Liver (tissue), 9 donors: Measurements from ENCODE around the gene HCN2. TPM values are rescaled to one million over a fixed set of nuclear protein-coding genes. Genes with fewer than 3 reads are reported as not detected.

ENCODE experiments used
- DNase-seq: peaks from one replicate; pipeline ENCODE4 v3.0.0-alpha.2; 2017; ENCODE audit warnings: low spot score
- H3K27ac ChIP-seq, 2 donors: one replicate each; pipeline ENCODE4 v1.7.0; 2013; ENCODE audit warnings: inconsistent platforms in 2 of 2, low read length in 2 of 2, control low read depth in 1 of 2, low read depth in 1 of 2, mild to moderate bottlenecking in 1 of 2
- H3K27me3 ChIP-seq, 4 donors: one replicate each; pipeline versions ENCODE4 v1.6.1 to v1.7.0; 2013; ENCODE audit warnings: low read length in 3 of 4, inconsistent platforms in 1 of 4, mild to moderate bottlenecking in 1 of 4, moderate library complexity in 1 of 4; ENCODE audit not compliant: control insufficient read depth in 4 of 4, insufficient read depth in 4 of 4
- H3K36me3 ChIP-seq, 4 donors: one replicate each; pipeline versions ENCODE4 v1.6.1 to v1.7.0; 2013; ENCODE audit warnings: low read length in 3 of 4, mild to moderate bottlenecking in 3 of 4, low read depth in 1 of 4, moderate library complexity in 1 of 4; ENCODE audit not compliant: control insufficient read depth in 4 of 4, insufficient read depth in 3 of 4
- H3K4me1 ChIP-seq, 4 donors: one replicate each; pipeline versions ENCODE4 v1.6.1 to v1.7.0; 2013; ENCODE audit warnings: low read length in 3 of 4, mild to moderate bottlenecking in 3 of 4, moderate library complexity in 1 of 4; ENCODE audit not compliant: control insufficient read depth in 4 of 4, insufficient read depth in 4 of 4
- H3K4me3 ChIP-seq, 3 donors: one replicate each; pipeline versions ENCODE4 v1.6.1 to v1.7.0; 2013; ENCODE audit warnings: low read length in 3 of 3, control low read depth in 1 of 3, low read depth in 1 of 3, mild to moderate bottlenecking in 1 of 3
- H3K9ac ChIP-seq, 2 donors: one replicate each; pipeline ENCODE4 v1.7.0; 2013; ENCODE audit warnings: low read length in 2 of 2, mild to moderate bottlenecking in 2 of 2, moderate library complexity in 2 of 2, control low read depth in 1 of 2, low read depth in 1 of 2
- H3K9me3 ChIP-seq, 4 donors: one replicate each; pipeline versions ENCODE4 v1.6.1 to v1.7.0; 2013; ENCODE audit warnings: low read length in 3 of 4; ENCODE audit not compliant: control insufficient read depth in 4 of 4
- EGR1 ChIP-seq, 2 donors: IDR thresholded peaks; 2 replicates each; pipeline ENCODE4 v1.6.1; 2016 to 2018; ENCODE audit warnings: antibody characterized with exemption in 2 of 2, low read depth in 2 of 2
- FOXA1 ChIP-seq: IDR thresholded peaks from 2 replicates; pipeline ENCODE4 v1.6.1; 2016; ENCODE audit warnings: antibody characterized with exemption
- FOXA2 ChIP-seq: IDR thresholded peaks from 2 replicates; pipeline ENCODE4 v1.6.1; 2016; ENCODE audit warnings: antibody characterized with exemption
- GABPA ChIP-seq, 2 donors: IDR thresholded peaks in 1 of 2; conservative IDR thresholded peaks in 1 of 2; 2 replicates each; pipeline ENCODE4 v1.6.1; 2016; ENCODE audit warnings: antibody characterized with exemption in 2 of 2, mild to moderate bottlenecking in 1 of 2, moderate library complexity in 1 of 2
- HNF4A ChIP-seq, 2 donors: conservative IDR thresholded peaks; 2 replicates each; pipeline ENCODE4 v1.6.1; 2016; ENCODE audit warnings: antibody characterized with exemption in 2 of 2, mild to moderate bottlenecking in 2 of 2
- HNF4G ChIP-seq: IDR thresholded peaks from 2 replicates; pipeline ENCODE4 v1.6.1; 2016; ENCODE audit warnings: antibody characterized with exemption
- JUND ChIP-seq, 2 donors: IDR thresholded peaks; 2 replicates each; pipeline ENCODE4 v1.6.1; 2016; ENCODE audit warnings: antibody characterized with exemption in 2 of 2
- NR2F2 ChIP-seq: IDR thresholded peaks from 2 replicates; pipeline ENCODE4 v1.6.1; 2016; ENCODE audit warnings: antibody characterized with exemption
- RAD21 ChIP-seq, 2 donors: IDR thresholded peaks; 2 replicates each; pipeline ENCODE4 v1.6.1; 2016; ENCODE audit warnings: antibody characterized with exemption in 2 of 2, mild to moderate bottlenecking in 2 of 2
- RXRA ChIP-seq, 2 donors: IDR thresholded peaks; 2 replicates each; pipeline ENCODE4 v1.6.1; 2017 to 2018; ENCODE audit warnings: antibody characterized with exemption in 2 of 2, mild to moderate bottlenecking in 1 of 2
- SP1 ChIP-seq: IDR thresholded peaks from 2 replicates; pipeline ENCODE4 v1.6.1; 2018; ENCODE audit warnings: antibody characterized with exemption, mild to moderate bottlenecking
- TAF1 ChIP-seq: conservative IDR thresholded peaks from 2 replicates; pipeline ENCODE4 v1.6.1; 2016; ENCODE audit warnings: antibody characterized with exemption, mild to moderate bottlenecking
- YY1 ChIP-seq: IDR thresholded peaks from 2 replicates; pipeline ENCODE4 v1.6.1; 2016; ENCODE audit warnings: antibody characterized with exemption, mild to moderate bottlenecking
- WGBS: extraction: QIAGEN DNeasy Blood & Tissue Kit; methylation state at CpG from one replicate; pipeline ENCODE4 v1.1.7; 2013; 5-methylcytosine and 5-hydroxymethylcytosine counted together
- polyA plus RNA-seq, 2 donors: library from polyadenylated mRNA; stranded (reverse) in 1 of 2; unstranded in 1 of 2; fragments of 200-250 nt in 1 of 2; fragments of >200 nt in 1 of 2; fragmentation: Nextera tagmentation in 1 of 2; extraction: Ambion mirVana in 1 of 2; gene quantifications; one replicate each; pipeline versions ENCODE4 v1.2.1 to v1.2.3, GENCODE V29; 2013 to 2015
- total RNA-seq, 2 donors: library from RNA; depleted of rRNA; stranded (reverse); fragments of >200 nt; gene quantifications; one replicate each; pipeline ENCODE4 v1.2.3, GENCODE V29; 2014
- TF ChIP-seq, protein P1 (sequence below): IDR thresholded peaks from 2 replicates; pipeline ENCODE4 v1.6.1; 2016; ENCODE audit warnings: antibody characterized with exemption, mild to moderate bottlenecking
- TF ChIP-seq, protein P2 (sequence below): IDR thresholded peaks from 2 replicates; pipeline ENCODE4 v1.6.1; 2016; ENCODE audit warnings: antibody characterized with exemption
- TF ChIP-seq, protein P3 (sequence below): fragments of 150-350 bp; IDR thresholded peaks from 2 replicates; pipeline ENCODE4 v1.5.1; 2017; ENCODE audit warnings: improper control_type of control experiment, low read depth, low read length; ENCODE audit not compliant: missing input control
- TF ChIP-seq, protein P4 (sequence below): IDR thresholded peaks from 2 replicates; pipeline ENCODE4 v1.6.1; 2016; ENCODE audit warnings: antibody characterized with exemption
- TF ChIP-seq, protein P5 (sequence below): IDR thresholded peaks from 2 replicates; pipeline ENCODE4 v1.6.1; 2016; ENCODE audit warnings: antibody characterized with exemption
- donor health status: healthy.
- donor health status: healthy.
- donor health status: healthy.
- donor health status: healthy.
- donor health status: healthy.

The HCN2 gene
- total and polyA plus RNA-seq, 4 donors, result 0.05 to 0.17 (median 0.13) TPM; not detected in 1

DNA sequence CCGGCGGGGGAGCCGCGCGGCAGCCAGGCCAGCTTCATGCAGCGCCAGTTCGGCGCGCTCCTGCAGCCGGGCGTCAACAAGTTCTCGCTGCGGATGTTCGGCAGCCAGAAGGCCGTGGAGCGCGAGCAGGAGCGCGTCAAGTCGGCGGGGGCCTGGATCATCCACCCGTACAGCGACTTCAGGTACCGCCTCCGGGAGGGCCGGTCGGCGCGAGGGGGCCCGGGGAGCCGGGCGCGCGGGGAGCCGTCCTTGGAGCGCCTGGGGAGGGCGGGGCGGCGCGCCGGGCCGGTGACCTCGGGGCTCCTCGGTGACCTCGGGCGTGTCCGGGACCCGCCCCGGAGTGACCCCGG lies 690 bp downstream of the HCN2 start:
- H3K4me3 ChIP-seq, result peak overlapping the region in 1 of 3 donors; percentile 46
- H3K4me1 ChIP-seq, result peaks cover 0 to 7% (median 2%) of the 10 kb centered on the region in 4 donors
- no peaks in the 10 kb centered on the region for H3K9me3 ChIP-seq
- 3% methylated on average over 50 of the region's 50 CpGs for WGBS
- peaks cover 0 to 15% (median 2%) of the 10 kb centered on the region in 4 donors for H3K27me3 ChIP-seq
- H3K36me3 ChIP-seq, result no peaks in the 10 kb centered on the region
- no peak for DNase-seq
- H3K9ac ChIP-seq, result no peak overlapping the region
- no peak overlapping the region for H3K27ac ChIP-seq
- TF ChIP-seq RAD21 (IDR thresholded peaks at IDR 0.05) (no peak), NR2F2 (no peak), YY1 (no peak), SP1 (no peak), FOXA1 (no peak), FOXA2 (no peak), GABPA (IDR thresholded peaks at IDR 0.05 in 1 of 2, conservative IDR thresholded peaks at IDR 0.05 in 1 of 2) (no peak), TAF1 (no peak), HNF4G (no peak), JUND (IDR thresholded peaks at IDR 0.05) (no peak), RXRA (IDR thresholded peaks at IDR 0.05) (no peak), HNF4A (conservative IDR thresholded peaks at IDR 0.05) (no peak)
- TF ChIP-seq, protein P1, sequence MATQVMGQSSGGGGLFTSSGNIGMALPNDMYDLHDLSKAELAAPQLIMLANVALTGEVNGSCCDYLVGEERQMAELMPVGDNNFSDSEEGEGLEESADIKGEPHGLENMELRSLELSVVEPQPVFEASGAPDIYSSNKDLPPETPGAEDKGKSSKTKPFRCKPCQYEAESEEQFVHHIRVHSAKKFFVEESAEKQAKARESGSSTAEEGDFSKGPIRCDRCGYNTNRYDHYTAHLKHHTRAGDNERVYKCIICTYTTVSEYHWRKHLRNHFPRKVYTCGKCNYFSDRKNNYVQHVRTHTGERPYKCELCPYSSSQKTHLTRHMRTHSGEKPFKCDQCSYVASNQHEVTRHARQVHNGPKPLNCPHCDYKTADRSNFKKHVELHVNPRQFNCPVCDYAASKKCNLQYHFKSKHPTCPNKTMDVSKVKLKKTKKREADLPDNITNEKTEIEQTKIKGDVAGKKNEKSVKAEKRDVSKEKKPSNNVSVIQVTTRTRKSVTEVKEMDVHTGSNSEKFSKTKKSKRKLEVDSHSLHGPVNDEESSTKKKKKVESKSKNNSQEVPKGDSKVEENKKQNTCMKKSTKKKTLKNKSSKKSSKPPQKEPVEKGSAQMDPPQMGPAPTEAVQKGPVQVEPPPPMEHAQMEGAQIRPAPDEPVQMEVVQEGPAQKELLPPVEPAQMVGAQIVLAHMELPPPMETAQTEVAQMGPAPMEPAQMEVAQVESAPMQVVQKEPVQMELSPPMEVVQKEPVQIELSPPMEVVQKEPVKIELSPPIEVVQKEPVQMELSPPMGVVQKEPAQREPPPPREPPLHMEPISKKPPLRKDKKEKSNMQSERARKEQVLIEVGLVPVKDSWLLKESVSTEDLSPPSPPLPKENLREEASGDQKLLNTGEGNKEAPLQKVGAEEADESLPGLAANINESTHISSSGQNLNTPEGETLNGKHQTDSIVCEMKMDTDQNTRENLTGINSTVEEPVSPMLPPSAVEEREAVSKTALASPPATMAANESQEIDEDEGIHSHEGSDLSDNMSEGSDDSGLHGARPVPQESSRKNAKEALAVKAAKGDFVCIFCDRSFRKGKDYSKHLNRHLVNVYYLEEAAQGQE, result no peak
- TF ChIP-seq, protein P2, sequence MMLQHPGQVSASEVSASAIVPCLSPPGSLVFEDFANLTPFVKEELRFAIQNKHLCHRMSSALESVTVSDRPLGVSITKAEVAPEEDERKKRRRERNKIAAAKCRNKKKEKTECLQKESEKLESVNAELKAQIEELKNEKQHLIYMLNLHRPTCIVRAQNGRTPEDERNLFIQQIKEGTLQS, result no peak
- TF ChIP-seq, protein P3, sequence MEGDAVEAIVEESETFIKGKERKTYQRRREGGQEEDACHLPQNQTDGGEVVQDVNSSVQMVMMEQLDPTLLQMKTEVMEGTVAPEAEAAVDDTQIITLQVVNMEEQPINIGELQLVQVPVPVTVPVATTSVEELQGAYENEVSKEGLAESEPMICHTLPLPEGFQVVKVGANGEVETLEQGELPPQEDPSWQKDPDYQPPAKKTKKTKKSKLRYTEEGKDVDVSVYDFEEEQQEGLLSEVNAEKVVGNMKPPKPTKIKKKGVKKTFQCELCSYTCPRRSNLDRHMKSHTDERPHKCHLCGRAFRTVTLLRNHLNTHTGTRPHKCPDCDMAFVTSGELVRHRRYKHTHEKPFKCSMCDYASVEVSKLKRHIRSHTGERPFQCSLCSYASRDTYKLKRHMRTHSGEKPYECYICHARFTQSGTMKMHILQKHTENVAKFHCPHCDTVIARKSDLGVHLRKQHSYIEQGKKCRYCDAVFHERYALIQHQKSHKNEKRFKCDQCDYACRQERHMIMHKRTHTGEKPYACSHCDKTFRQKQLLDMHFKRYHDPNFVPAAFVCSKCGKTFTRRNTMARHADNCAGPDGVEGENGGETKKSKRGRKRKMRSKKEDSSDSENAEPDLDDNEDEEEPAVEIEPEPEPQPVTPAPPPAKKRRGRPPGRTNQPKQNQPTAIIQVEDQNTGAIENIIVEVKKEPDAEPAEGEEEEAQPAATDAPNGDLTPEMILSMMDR, result no peak
- TF ChIP-seq, protein P4, sequence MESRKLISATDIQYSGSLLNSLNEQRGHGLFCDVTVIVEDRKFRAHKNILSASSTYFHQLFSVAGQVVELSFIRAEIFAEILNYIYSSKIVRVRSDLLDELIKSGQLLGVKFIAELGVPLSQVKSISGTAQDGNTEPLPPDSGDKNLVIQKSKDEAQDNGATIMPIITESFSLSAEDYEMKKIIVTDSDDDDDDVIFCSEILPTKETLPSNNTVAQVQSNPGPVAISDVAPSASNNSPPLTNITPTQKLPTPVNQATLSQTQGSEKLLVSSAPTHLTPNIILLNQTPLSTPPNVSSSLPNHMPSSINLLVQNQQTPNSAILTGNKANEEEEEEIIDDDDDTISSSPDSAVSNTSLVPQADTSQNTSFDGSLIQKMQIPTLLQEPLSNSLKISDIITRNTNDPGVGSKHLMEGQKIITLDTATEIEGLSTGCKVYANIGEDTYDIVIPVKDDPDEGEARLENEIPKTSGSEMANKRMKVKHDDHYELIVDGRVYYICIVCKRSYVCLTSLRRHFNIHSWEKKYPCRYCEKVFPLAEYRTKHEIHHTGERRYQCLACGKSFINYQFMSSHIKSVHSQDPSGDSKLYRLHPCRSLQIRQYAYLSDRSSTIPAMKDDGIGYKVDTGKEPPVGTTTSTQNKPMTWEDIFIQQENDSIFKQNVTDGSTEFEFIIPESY, result no peak
- TF ChIP-seq, protein P5, sequence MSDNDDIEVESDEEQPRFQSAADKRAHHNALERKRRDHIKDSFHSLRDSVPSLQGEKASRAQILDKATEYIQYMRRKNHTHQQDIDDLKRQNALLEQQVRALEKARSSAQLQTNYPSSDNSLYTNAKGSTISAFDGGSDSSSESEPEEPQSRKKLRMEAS, result no peak

DNA sequence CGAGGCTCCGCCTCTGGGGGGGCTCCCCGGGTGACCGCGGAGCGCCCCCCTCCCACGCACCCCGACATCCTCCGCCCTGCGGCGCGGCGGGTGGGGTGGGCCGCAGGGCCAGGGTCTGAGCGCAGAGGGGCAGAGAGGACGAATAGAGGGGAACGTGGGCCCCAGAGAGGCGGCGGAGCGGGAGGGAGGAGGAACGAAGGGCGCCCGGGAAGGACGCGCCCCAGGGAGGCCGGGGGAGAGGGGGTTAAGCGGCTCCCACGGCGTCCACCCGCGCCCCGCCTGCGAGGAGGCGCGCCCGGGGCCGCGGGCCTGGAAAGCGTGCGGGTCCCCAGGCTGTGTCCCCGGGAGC lies 1.0 kb downstream of the HCN2 start:
- DNase-seq, result no peak
- TF ChIP-seq FOXA2 (no peak), NR2F2 (no peak), EGR1 (IDR thresholded peaks at IDR 0.05; ENCODE audit: low read depth in 2 of 2) (no peak), RXRA (IDR thresholded peaks at IDR 0.05) (no peak)
- TF ChIP-seq, protein P5, result no peak
- 11% methylated on average over 41 of the region's 41 CpGs for WGBS
- Histone ChIP-seq H3K9me3 (no peaks in the 10 kb centered on the region), H3K36me3 (no peaks in the 10 kb centered on the region), H3K4me1 (peaks cover 0 to 7% (median 2%) of the 10 kb centered on the region in 4 donors), H3K9ac (no peak overlapping the region), H3K4me3 (peak overlapping the region in 1 of 3 donors; percentile 6), H3K27me3 (peaks cover 0 to 15% (median 2%) of the 10 kb centered on the region in 4 donors), H3K27ac (no peak overlapping the region)
